ENCODE data around the gene GPR61.

GPR61 gene

GRCh38 chr1:109539676-109540075, at the start of gene GPR61:
Gene GPR61 (plus strand): TSS chr1:109539872. CDS start chr1:109543023, 3,151 bp downstream.
- DNase-seq: no peak

GRCh38 chr1:109490029-109490933, 49.4 kb upstream of the GPR61 start:
- DNase-seq: peak; percentile 74 to 79

- DNase-seq: no peak
Measured at GRCh38 chr1:109490934-109491302, 48.8 kb upstream of the GPR61 start.

- no peak for DNase-seq
Measured at GRCh38 chr1:109491372-109491771, 48.3 kb upstream of the GPR61 start.

- DNase-seq: no peak
Measured at GRCh38 chr1:109492779-109493178, 46.9 kb upstream of the GPR61 start.

GRCh38 chr1:109493227-109493626, 46.4 kb upstream of the GPR61 start:
- no peak for DNase-seq

- peak; percentile 88 to 92 for DNase-seq
Measured at GRCh38 chr1:109493805-109494539, 45.7 kb upstream of the GPR61 start, which contains the start of gene CYB561D1. Gene CYB561D1 (plus strand): TSS chr1:109494094. CDS start chr1:109494140, 46 bp downstream.

GRCh38 chr1:109495738-109496137, 43.9 kb upstream of the GPR61 start:
- DNase-seq: no peak

GRCh38 chr1:109497449-109498160, 42.1 kb upstream of the GPR61 start:
- no peak for DNase-seq

- DNase-seq: peak; percentile 38 to 51
Measured at GRCh38 chr1:109498161-109498801, 41.4 kb upstream of the GPR61 start.

- no peak for DNase-seq
Measured at GRCh38 chr1:109499081-109499480, 40.6 kb upstream of the GPR61 start.

GRCh38 chr1:109499661-109500536, 39.8 kb upstream of the GPR61 start:
- peak; percentile 75 to 77 for DNase-seq

- no peak for DNase-seq
Measured at GRCh38 chr1:109500941-109501381, 38.7 kb upstream of the GPR61 start.

GRCh38 chr1:109501644-109502363, 37.9 kb upstream of the GPR61 start:
- no peak for DNase-seq

- DNase-seq: peak in 1 of 2 experiments; percentile 27
Measured at GRCh38 chr1:109502364-109502851, 37.3 kb upstream of the GPR61 start.

- no peak for DNase-seq
Measured at GRCh38 chr1:109503935-109504334, 35.7 kb upstream of the GPR61 start.

- DNase-seq: no peak
Measured at GRCh38 chr1:109504974-109505373, 34.7 kb upstream of the GPR61 start.

GRCh38 chr1:109508001-109508872, 31.4 kb upstream of the GPR61 start:
- no peak for DNase-seq

- no peak for DNase-seq
Measured at GRCh38 chr1:109508873-109509175, 30.8 kb upstream of the GPR61 start.
